Epithelial cell of proximal tubule (primary cell): Measurements from ENCODE around the gene CALD1. TPM values are rescaled to one million over a fixed set of nuclear protein-coding genes. Genes with fewer than 3 reads are reported as not detected.

Experiments
- DNase-seq: peaks from one replicate; pipeline ENCODE4 v3.0.0-alpha.2; 2011; ENCODE audit warnings: low read depth
- H3K4me3 ChIP-seq: 2 replicates; pipeline ENCODE4 v1.5.1; 2011; ENCODE audit warnings: low read depth, mild to moderate bottlenecking, low read length
- CTCF ChIP-seq: conservative IDR thresholded peaks from 2 replicates; pipeline ENCODE4 v1.5.1; 2012; ENCODE audit warnings: low read depth, mild to moderate bottlenecking, low read length
- total RNA-seq: library from RNA; depleted of rRNA; stranded (reverse); fragments of >200 nt; gene quantifications from 2 replicates; pipeline ENCODE4 v1.2.3, GENCODE V29; 2015

Gene CALD1
- total RNA-seq, 1 donor from 2014 or later, result 140 TPM

GRCh38 chr7:134902058-134902457 is 122.6 kb downstream of the CALD1 start:
- no peak for DNase-seq
- H3K4me3 ChIP-seq, result no peak overlapping the region
- TF ChIP-seq CTCF, result no peak

- no peak overlapping the region for H3K4me3 ChIP-seq
- no peak for DNase-seq
- TF ChIP-seq CTCF, result no peak
Observed at GRCh38 chr7:134903073-134903790, 123.8 kb downstream of the CALD1 start.

GRCh38 chr7:134905375-134905774 is 125.9 kb downstream of the CALD1 start:
- no peak for DNase-seq
- peak; percentile 13 for TF ChIP-seq CTCF

GRCh38 chr7:134907000-134907399 is 127.6 kb downstream of the CALD1 start:
- H3K4me3 ChIP-seq, result no peak overlapping the region
- no peak for DNase-seq
- no peak for TF ChIP-seq CTCF

More at GRCh38 chr7:134905375-134905774, 125.9 kb downstream of the CALD1 start:
- no peak overlapping the region for H3K4me3 ChIP-seq

GRCh38 chr7:134907639-134908038 is 128.2 kb downstream of the CALD1 start:
- DNase-seq, result no peak
- H3K4me3 ChIP-seq, result no peak overlapping the region
- no peak for TF ChIP-seq CTCF

- TF ChIP-seq CTCF, result no peak
- no peak for DNase-seq
- no peak overlapping the region for H3K4me3 ChIP-seq
Observed at GRCh38 chr7:134908289-134908688, 128.9 kb downstream of the CALD1 start.
